ENCODE results near the gene HBE1.
"Not testable (repeated sequence)": the region's sequence is repeated elsewhere in the genome, so short reads cannot be mapped to it uniquely, and the experiment has no call there.

DNA sequence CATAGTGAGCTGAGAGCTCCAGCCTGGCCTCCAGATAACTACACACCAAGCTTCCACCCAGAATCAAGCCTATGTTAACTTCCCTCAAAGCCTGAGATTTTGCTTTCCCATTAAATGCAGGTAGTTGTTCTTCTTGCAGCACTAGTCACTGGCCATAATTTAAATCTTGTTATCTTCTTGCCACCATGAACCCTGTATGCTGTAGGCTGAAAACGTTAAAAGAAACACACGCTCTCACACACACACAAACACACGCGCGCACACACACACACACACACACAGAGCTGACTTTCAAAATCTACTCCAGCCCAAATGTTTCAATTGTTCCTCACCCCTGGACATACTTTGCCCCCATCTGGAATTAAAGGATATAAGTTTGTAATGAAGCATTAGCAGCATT is 16.3 kb downstream of the HBE1 start:
- TF ChIP-seq, protein P1, sequence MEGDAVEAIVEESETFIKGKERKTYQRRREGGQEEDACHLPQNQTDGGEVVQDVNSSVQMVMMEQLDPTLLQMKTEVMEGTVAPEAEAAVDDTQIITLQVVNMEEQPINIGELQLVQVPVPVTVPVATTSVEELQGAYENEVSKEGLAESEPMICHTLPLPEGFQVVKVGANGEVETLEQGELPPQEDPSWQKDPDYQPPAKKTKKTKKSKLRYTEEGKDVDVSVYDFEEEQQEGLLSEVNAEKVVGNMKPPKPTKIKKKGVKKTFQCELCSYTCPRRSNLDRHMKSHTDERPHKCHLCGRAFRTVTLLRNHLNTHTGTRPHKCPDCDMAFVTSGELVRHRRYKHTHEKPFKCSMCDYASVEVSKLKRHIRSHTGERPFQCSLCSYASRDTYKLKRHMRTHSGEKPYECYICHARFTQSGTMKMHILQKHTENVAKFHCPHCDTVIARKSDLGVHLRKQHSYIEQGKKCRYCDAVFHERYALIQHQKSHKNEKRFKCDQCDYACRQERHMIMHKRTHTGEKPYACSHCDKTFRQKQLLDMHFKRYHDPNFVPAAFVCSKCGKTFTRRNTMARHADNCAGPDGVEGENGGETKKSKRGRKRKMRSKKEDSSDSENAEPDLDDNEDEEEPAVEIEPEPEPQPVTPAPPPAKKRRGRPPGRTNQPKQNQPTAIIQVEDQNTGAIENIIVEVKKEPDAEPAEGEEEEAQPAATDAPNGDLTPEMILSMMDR (IDR thresholded peaks at IDR 0.05), result not testable (repeated sequence)
- not testable (repeated sequence) for TF ChIP-seq POLR2AphosphoS5 (IDR thresholded peaks at IDR 0.05; ENCODE audit: low read depth, low read length)
- TF ChIP-seq, protein P2, sequence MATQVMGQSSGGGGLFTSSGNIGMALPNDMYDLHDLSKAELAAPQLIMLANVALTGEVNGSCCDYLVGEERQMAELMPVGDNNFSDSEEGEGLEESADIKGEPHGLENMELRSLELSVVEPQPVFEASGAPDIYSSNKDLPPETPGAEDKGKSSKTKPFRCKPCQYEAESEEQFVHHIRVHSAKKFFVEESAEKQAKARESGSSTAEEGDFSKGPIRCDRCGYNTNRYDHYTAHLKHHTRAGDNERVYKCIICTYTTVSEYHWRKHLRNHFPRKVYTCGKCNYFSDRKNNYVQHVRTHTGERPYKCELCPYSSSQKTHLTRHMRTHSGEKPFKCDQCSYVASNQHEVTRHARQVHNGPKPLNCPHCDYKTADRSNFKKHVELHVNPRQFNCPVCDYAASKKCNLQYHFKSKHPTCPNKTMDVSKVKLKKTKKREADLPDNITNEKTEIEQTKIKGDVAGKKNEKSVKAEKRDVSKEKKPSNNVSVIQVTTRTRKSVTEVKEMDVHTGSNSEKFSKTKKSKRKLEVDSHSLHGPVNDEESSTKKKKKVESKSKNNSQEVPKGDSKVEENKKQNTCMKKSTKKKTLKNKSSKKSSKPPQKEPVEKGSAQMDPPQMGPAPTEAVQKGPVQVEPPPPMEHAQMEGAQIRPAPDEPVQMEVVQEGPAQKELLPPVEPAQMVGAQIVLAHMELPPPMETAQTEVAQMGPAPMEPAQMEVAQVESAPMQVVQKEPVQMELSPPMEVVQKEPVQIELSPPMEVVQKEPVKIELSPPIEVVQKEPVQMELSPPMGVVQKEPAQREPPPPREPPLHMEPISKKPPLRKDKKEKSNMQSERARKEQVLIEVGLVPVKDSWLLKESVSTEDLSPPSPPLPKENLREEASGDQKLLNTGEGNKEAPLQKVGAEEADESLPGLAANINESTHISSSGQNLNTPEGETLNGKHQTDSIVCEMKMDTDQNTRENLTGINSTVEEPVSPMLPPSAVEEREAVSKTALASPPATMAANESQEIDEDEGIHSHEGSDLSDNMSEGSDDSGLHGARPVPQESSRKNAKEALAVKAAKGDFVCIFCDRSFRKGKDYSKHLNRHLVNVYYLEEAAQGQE (IDR thresholded peaks at IDR 0.05; ENCODE audit: insufficient read depth in 1 of 2, low read depth in 2 of 2, low read length in 1 of 2), result not testable (repeated sequence)

Data from Panc1 (cell line).